NCI-H2227 treated with DMSO at 0.1 percent for 48 hours (cell line): ENCODE data around the gene VPS72.

Experiments
- DNase-seq: peaks from one replicate; lab custom pipeline; 2025; lab: John Stamatoyannopoulos, UW

The VPS72 gene

DNA sequence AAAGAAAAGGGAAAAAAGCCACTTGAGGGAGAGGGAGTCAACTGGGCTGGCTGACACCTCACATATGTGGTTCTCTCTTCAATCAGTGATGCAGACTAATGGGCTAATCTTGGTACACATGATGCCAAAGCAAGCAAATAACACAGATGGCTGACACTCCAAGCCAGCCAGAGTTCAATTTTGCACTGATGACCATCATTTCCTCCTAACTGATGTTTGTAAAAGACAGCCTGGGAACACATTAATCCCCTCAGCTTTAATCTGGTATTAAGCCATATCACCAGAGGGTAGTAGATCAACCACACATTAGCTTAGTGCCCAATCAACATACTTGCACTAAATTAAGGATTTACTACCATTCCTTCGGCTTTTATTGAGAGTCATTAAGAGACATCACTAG lies 2.8 kb downstream of the VPS72 start:
- DNase-seq: no peak

DNA sequence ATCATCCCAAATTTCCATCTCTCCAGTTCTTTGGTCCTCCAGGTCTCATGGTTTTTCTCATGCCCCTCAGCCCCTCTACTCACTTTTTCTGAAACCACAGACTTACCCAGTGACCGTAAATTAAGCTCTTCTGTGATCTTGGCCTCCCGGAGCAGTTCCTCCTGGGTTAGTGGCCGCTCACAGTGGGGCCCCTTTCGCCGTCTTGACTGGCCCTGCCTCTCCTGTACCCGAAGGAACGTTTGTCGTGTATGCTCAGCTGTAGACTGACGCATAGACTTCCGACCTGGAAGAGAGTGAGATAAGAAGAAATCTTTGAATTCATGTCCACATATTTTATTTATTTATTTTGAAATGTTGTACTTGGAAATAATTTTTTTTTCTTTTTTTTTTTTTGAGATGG lies 5.8 kb downstream of the VPS72 start:
- no peak for DNase-seq

DNA sequence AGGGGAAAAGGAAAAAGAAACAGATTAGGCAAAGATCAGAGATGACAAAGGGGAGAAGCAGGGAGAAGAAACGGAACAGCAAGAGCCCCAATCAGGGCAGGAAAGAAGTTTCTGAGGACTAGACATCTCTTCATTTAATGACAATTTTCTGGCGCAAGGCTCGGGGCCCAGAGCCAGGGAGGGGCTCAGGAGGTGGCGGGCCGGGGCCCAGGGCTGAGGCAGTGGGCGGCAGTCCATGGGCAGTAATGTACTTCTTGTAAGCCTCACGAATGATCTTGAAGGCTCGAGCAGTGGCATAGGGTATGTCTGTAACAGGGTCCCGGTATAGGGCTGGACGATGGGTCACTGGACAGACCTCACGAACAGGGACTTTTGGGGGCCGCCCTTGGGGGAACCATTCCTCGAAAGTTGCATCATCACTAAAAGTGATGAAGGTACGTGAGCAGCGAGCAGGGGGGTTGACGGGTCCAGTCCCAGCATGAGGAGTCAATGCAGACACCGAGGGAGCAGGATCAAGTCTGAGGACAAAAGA lies 13.4 kb downstream of the VPS72 start:
- no peak for DNase-seq

DNA sequence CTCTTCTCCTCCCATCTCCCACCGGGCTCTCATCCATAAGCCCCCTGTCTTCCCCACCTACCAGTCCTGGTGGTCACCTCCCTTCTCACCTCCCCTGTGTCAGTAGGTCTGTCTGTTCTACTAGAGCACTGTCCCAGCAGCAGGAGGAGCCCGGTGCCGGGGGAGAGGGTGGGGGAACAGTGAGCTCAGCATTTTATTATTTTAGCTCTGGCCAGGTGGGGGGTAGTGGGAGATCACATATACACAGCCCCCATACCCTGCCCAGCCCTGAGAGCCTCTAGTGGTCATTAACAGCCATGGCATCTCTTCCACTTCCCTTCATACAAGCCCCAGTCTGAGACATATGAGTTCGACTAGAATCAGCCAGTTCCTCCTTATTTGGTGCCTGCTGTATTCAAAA lies 14.1 kb downstream of the VPS72 start, which contains the start of gene TMOD4:
TSS of gene TMOD4 (minus strand) at position 119 of the 400 bp plus-strand sequence. CDS start 1,106 bp downstream, outside the sequence.
- no peak for DNase-seq

DNA sequence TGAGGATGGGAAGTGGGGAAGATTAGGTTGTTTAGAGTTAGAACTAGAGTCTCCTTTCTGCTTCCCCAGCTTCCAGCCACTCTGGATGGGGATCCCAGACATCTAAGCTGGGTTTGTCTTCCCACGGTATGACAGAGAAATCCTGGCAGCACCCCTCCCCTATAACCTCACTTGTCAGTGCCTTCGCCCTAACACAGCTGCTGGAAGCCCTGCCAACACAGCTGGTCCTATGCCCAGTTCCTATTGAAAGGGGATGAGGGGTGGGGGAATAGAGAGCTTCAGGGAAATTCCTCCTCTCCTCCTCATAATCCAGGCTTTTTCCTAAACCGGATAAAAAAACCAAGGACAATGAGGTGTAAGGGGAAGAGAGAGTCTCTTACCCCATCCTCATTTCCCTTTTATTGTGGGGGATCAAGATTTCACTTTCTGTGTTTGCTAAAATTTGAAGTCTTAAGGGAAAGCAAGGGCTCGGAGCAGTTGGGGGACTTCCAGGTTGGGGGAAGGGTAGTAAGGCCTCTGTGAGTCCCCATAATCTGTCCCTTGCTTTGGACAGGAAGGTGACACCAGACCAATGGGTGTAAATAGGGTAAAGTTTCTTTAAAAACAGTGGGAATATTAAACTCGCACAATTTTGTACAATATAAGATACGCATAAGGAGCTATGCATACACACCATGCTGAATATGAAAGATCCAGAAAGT lies 14.8 kb downstream of the VPS72 start:
- no peak for DNase-seq

DNA sequence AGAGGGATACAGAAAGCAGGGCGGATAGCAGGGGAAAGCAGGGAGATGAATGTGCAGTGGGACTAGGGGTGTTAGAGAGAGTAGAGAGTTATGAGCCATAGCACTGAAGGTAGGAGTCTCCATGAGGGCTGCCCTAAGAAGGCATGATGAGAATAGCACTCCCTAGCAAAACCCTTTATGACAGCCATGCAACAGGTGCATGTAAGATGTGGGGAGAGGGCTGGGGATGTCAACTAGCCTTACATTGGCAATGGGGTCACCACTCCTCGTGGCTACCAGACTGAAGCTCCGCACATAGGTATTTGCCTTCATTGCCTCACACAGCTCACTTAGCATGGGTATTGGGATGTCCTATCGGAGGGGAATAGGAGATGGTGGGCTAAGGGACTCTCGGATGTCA lies 18.8 kb downstream of the VPS72 start:
- no peak for DNase-seq

DNA sequence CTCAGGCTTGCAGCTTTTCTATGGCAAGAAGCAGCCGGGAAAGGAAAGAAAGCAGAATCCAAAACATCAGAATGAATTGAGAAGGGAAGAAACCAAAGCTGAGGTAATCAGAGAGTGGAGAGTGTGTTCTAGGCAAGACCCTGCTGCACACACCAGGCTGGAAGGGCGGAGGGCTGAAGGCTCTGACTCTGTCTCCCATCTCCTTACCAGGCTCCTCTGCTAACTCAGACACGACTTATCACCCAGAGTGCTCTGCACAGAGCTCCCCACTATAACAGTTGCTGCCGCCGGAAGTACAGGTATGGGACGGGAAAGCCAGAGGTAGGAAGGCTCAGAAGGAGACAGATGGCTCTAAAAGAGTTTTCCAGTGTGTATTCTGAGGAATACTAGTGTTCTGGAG lies 22.9 kb downstream of the VPS72 start:
- no peak for DNase-seq

DNA sequence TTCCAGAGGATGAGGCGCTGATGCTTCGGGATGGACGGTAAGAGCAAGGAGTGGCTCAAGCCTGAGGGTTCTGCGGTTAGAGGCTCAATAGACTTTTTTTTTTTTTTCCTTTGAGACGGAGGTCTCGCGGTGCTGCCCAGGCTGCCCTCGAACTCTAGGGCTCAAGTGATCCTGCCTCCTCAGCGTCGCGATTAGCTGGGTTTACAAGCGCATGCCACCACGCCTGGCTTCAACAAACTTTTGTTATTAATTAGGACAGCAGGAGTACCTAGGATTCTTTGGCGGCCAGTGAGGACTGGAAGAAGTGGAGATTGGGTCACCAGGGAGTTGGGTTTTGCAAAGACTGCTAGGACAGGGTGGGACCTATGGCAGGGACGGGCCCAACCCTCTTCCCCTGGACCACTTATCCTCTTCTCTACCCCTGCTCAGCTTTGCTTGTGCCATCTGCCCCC lies 23.5 kb downstream of the VPS72 start:
- DNase-seq: no peak

DNA sequence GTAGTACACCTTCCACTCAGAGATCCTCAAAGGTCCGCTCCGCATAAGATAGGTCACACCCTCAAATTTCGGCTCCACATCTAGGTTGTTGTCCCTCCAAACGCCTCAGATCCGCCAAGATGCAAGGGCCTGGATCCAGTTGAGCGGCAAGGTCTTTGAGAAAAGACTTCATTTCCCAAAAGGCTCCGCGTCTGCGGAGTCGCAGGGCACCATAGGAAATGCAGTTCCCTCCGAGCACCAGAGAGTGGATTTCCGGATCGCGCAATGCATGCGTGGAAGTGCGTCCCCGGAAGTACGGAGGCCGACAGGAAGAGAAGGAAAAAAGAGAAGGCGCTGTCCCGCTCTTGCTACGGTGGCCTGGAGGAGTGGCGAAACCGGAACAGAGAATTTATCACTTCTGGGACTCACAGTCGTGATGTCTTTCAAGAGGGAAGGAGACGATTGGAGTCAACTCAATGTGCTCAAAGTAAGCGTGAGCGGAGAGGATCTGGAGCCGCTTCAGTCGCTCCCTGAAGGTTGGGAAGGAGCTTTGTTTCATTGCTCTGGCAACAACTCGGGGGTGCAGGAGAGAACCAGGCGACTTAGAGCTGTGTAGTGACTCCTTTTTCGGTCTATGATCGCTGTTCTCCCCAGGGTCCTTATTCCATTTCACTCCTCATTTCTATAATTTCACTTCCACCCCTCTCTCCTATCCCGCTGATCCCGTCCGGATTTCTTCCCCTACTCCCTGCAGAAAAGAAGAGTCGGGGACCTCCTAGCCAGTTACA lies 24.1 kb downstream of the VPS72 start, which contains the start of the genes LYSMD1 and SCNM1:
TSS of gene LYSMD1 (minus strand) at position 165 of the 767 bp plus-strand sequence. CDS start 644 bp downstream, outside the sequence.
TSS of gene SCNM1 (plus strand) at position 407 of the 767 bp plus-strand sequence. CDS start at position 416, 9 bp downstream.
- peak; percentile 97 for DNase-seq

DNA sequence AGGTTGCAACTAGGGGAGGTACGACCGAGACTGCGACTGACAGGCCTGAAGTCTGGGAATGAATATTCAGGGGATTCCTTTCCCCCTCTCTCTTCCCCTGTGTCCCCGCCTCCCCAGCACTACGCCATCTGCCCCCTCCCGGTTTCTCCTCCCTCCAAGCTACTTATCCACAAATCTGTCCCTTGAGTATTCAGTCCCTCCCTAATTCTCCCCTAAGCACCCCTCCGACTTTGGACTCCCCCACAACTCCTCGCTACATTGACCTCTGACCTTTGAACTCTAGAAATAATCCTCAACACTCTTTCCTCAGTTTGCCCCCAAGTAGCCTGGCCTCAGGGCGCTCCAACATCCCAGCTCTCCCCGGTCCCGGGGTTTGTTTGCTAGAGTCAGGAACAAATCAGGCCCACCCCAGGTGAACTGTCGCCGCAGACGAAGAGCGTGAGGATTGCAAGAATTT lies 24.7 kb downstream of the VPS72 start:
- DNase-seq: peak; percentile 80

DNA sequence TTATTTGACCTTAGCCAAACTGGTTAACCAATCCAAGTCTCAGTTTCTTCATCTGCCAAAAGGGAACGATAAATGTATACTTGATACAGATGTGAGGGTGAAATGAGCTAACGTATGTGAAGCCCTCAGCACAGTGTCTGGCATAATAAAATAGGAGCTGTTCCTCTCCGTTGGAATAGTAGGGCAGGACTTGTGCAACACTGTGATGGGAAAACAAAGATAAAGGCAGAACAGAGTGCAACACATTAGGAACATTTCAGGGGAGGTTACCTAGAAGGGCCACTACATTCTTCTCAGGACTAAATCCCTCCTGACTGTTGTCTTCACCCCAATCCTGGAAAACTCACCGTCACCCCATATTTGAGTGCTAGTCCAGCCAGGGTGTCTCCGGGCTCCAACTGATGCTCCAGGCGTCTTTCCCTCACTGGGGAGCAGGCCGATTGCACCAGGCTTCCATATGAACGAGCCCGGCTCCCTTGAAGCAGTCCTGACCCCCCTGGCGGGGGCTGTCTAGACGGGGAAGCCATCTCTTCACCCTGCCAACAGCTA lies 25.2 kb downstream of the VPS72 start:
- DNase-seq: no peak

DNA sequence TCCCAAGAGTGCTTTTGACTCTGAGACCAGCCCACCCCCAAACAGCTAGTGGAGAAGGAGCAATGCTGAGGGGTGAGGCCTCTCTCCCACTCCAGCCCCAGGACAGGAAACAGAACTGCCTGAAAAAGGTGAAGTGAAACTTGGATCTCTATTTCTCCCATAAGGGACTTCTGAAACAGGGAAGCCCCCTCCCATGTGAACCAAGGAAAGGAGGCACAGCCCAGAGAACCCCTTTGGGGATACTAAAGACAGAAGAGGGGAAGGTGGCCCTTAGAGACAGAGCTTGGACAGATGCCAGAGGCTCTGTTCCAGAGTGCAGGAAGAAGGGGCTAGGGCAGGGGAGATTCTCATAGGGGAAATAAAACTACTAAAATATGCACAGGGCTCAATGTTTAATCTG lies 30.6 kb downstream of the VPS72 start:
- DNase-seq: no peak

DNA sequence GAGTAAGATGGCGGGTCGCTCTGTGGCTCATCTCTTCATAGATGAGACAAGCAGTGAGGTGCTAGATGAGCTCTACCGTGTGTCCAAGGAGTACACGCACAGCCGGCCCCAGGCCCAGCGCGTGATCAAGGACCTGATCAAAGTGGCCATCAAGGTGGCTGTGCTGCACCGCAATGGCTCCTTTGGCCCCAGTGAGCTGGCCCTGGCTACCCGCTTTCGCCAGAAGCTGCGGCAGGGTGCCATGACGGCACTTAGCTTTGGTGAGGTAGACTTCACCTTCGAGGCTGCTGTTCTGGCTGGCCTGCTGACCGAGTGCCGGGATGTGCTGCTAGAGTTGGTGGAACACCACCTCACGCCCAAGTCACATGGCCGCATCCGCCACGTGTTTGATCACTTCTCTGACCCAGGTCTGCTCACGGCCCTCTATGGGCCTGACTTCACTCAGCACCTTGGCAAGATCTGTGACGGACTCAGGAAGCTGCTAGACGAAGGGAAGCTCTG lies 31.2 kb downstream of the VPS72 start:
- no peak for DNase-seq

DNA sequence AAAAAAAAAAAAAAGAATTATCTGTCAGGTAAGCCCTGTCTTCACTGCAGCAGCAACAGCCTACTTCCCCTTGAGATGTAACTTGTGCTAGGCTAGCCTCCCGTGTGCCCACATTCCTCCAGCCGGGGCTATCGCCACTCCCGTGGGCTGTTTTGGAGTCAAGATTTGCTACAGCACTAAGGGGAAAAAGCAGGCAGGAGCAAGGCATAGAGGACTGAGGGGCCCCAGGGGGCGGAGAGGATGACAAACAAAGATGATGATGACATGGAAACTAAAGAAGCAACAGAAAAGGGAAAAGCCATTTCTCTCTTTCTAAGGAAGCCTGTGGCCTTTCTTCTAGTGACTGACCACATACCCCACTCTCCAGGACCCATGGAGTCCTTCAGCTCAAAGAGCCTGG lies 31.7 kb downstream of the VPS72 start:
- DNase-seq: no peak

DNA sequence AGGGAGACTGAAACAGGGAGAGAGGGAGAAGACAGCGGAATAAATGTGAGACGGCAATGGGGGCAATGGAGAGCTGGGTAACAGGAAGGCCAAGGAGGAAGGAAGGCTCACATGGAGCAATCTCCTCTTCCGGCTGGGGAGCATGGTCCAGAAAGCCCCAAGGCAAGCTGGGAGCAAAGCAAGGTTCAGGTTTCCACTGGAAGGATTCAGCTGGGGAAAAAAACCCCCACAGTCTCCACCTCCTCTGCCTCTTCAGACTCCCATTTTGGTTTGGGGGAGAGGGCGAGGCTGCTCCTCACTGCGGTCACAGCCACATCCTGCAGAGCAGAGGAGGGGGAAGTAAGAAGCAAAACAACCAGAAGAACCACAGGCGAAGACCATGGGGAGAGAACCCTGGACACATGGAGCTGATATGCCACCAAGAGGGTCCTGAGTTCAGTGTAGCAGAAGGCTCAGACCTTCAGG lies 32.9 kb downstream of the VPS72 start:
- DNase-seq: no peak

DNA sequence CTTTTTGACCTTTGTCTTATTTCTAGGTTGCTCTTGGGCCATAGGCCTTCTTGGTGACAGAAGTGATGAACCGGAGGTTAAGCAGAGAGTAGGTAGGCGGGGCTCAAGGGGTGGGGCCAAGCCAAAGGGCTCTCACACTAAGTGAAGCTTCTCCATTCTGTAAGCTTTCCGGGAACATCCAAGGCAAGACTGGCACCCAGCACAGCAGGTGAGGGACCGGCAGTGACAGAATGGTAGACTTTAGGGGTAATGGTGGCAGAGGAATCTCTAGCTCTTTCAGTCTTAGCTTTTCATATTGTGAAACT lies 33.5 kb downstream of the VPS72 start, which contains the start of gene TNFAIP8L2:
TSS of gene TNFAIP8L2 (plus strand) at position 135 of the 305 bp plus-strand sequence. CDS start 2,049 bp downstream, outside the sequence.
- no peak for DNase-seq

DNA sequence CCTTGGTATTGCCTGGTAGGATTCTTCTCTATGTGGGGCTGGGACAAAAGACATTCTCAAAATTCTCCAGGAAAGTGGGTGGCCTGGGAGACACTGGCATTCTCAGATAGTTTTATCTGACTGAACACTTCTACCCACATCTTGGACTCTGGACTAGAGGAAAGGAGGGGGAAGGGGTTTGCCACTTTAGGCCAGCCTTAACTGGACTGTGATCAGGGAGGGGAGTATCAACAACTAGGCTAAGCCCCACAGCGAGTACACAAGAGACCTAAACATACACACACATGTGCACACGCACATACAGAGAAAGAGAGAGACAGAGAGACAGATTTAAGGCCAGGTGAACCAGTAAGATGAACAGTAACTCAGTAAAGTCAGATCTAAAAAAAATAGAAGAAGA lies 42.3 kb downstream of the VPS72 start:
- DNase-seq: no peak

DNA sequence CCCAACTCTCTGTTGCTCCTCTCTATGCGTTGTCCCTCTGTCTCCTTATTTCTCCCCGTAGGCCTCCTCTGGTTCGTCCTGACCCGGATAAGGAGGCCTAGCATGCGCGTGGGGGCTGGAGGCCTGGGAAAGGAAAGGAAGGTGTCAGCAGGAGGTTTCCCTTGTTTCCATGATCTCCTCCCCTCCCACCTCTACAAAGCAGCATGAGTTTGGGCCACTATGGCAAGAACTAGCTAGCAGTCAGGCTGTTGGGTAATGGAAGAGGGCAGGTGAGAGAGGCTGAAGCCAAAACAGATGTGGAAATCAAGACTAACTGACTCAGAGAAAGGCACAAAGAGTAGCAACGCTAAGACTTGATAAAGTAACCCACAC lies 42.9 kb downstream of the VPS72 start:
- DNase-seq: no peak

DNA sequence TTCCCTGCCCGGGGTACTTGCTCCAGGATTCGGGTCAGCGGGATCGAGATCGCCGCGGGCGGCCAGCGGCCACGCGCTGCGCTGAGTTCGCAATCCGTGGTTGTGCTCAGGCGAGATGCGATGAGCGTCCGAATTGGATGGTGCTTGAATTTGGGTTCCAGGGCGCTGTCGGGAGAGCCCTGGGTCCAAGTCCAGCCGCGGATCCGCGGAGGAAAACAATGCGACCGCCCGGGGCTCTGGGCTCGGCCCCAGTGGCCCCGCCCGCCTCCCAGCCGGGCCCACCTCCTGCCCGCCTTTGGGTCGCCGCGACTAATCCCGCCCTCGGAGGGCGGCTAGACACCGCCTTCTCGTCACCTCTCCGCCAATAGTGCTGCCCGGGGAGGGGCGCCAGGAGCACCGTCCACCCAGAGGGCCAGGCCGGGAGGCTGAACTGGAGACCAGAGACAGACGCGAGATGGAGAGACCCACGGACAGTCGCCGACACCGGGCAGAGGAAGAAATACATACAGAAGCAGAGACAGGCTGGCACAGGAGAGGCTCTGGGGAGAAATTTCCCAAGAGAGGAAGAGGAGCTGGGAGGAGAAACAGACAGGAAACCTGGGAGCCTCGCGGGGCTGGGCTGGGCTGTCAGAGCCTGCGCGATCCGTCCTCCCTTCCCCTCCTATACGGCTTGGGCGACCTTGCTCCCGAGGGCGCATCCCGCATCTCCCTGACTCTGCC lies 43.4 kb downstream of the VPS72 start, which contains the start of gene SEMA6C:
TSS of gene SEMA6C (minus strand) at position 220 of the 720 bp plus-strand sequence. CDS start 4,010 bp downstream, outside the sequence.
- DNase-seq: peak; percentile 92

DNA sequence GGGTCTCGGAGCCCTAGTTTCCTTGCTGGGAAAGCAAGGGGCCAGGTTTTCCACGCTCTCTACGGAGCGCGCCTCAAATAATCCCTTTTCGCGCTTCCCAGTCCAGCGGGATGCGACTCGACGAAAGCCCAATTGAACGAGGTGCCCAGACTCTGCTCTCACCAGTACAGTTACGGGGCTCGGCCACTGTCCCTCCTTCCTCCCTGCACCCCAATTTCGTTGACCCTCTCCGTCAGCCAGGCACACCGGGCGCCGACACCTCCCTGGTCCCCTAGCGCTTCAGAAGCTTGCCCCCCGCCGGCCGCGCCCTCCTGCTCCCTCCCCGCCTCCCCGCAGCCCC lies 44.0 kb downstream of the VPS72 start:
- DNase-seq: no peak

DNA sequence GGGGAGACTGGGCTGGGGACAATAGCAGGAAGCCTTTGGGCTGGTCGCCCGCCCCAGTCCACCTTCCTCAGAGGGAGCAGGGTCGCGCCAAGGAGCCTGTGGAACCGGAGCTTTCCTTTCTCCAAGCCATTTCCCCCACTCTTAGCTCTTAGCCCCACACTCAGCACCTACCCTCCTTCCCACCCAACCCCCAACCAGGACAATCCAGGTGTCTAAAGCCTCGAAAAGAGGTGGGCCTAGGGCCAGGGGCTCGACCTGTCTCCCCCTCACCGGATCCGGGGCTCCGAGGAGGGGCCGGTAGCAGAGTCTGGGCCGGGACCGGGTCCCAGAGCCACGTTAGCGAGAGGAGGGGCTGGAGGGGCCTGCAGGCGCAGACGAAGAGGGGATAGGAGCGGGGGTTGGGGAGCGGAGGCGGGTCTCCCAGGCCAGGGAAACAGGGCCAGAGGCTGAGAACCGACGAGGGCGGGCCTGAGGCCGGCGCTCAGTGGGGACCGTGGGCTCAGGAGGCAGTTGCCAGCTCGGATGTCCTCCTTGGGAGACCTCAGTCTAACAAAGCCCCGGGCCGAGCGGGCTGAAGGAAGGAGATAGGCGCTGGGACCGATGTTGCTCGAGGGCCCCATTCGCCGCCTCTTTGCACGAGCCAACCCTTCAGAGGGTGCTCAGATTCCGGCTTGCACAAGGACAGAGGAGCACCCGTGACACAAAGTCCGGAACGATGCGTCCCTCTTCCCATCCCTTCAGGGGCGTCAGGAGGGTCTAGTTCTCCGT lies 44.5 kb downstream of the VPS72 start:
- DNase-seq: no peak
